IMR-90 (cell line): Measurements from ENCODE around the gene EIF2B1. TPM values are rescaled to one million over a fixed set of nuclear protein-coding genes. Genes with fewer than 3 reads are reported as not detected.

Source experiments
- ATAC-seq: fragments of 200-7000 bp; cut with Tn5 transposase; 2 replicates; pipeline ENCODE4 v1.9.1; 2020; ENCODE audit warnings: low read depth, mild to moderate bottlenecking, moderate library complexity
- BruUV-seq: library from RNA; stranded (reverse); fragments of 400-500 nt; replicated peaks from 2 replicates; lab custom pipeline; 2021; lab: Mats Ljungman, UMichigan
- CTCF ChIA-PET: fragments of 300-600 bp; formaldehyde crosslinking; extraction: SDS; loops from one replicate; lab custom pipeline; 2021; ENCODE audit warnings: antibody characterized with exemption; lab: Yijun Ruan, JAX
- POLR2A ChIA-PET: fragments of 300-600 bp; sonication (Branson Sonifier 250); formaldehyde crosslinking; loops from one replicate; lab custom pipeline; 2022; ENCODE audit warnings: antibody characterized with exemption; ENCODE audit not compliant: unreplicated experiment; lab: Charles Lee
- DNase-seq: peaks from one replicate; pipeline ENCODE4 v3.0.0; 2013
- H2AFZ ChIP-seq: replicated peaks from 2 replicates; pipeline ENCODE3; 2013; ENCODE audit warnings: low read length, mild to moderate bottlenecking; ENCODE audit not compliant: poor library complexity
- H2AK5ac ChIP-seq: 2 replicates; pipeline ENCODE4 v1.6.1; 2013; ENCODE audit warnings: low read depth, low read length, inconsistent platforms
- H2AK9ac ChIP-seq: replicated peaks from 2 replicates; pipeline ENCODE3; 2013; ENCODE audit warnings: mild to moderate bottlenecking, low read depth, low read length, moderate library complexity; ENCODE audit not compliant: poor library complexity
- H2BK120ac ChIP-seq: 2 replicates; pipeline ENCODE4 v1.6.1; 2013; ENCODE audit warnings: low read depth, low read length, inconsistent platforms
- H2BK15ac ChIP-seq: 3 replicates; pipeline ENCODE4 v1.6.1; 2013; ENCODE audit warnings: low read depth, low read length, inconsistent platforms
- H2BK20ac ChIP-seq: 2 replicates; pipeline ENCODE4 v1.6.1; 2013; ENCODE audit warnings: low read depth, mild to moderate bottlenecking, inconsistent platforms, low read length, moderate library complexity
- H2BK5ac ChIP-seq: 2 replicates; pipeline ENCODE4 v1.6.1; 2013; ENCODE audit warnings: mild to moderate bottlenecking, low read depth, low read length, inconsistent platforms; ENCODE audit not compliant: poor library complexity, severe bottlenecking
- H3K14ac ChIP-seq: replicated peaks from 2 replicates; pipeline ENCODE4 v1.6.1; 2013; ENCODE audit warnings: low read depth, low read length, inconsistent platforms
- H3K18ac ChIP-seq: 2 replicates; pipeline ENCODE4 v1.6.1; 2013; ENCODE audit warnings: low read depth, low read length, control low read depth
- H3K23ac ChIP-seq: 2 replicates; pipeline ENCODE4 v1.6.1; 2013; ENCODE audit warnings: low read depth, low read length, inconsistent platforms
- H3K27ac ChIP-seq: 2 replicates; pipeline ENCODE4 v1.5.1; 2013; ENCODE audit warnings: mild to moderate bottlenecking, control low read depth, low read length; ENCODE audit not compliant: insufficient read depth
- H3K27me3 ChIP-seq: 2 replicates; pipeline ENCODE4 v1.6.1; 2013; ENCODE audit warnings: low read length; ENCODE audit not compliant: control insufficient read depth, insufficient read depth
- H3K36me3 ChIP-seq: 2 replicates; pipeline ENCODE4 v1.6.1; 2013; ENCODE audit warnings: low read length, mixed read lengths; ENCODE audit not compliant: control insufficient read depth, insufficient read depth
- H3K4ac ChIP-seq: 2 replicates; pipeline ENCODE4 v1.6.1; 2013; ENCODE audit warnings: low read depth, low read length, inconsistent platforms
- H3K4me1 ChIP-seq: 2 replicates; pipeline ENCODE4 v1.6.1; 2013; ENCODE audit warnings: low read length, mixed read lengths; ENCODE audit not compliant: control insufficient read depth, insufficient read depth
- H3K4me2 ChIP-seq: 2 replicates; pipeline ENCODE4 v1.6.1; 2013; ENCODE audit warnings: low read depth, mild to moderate bottlenecking, control low read depth, low read length, moderate library complexity
- H3K4me3 ChIP-seq: 2 replicates; pipeline ENCODE4 v1.5.1; 2013; ENCODE audit warnings: low read depth, mild to moderate bottlenecking, control low read depth, low read length, moderate library complexity; ENCODE audit not compliant: insufficient read depth
- H3K56ac ChIP-seq: 2 replicates; pipeline ENCODE4 v1.6.1; 2013; ENCODE audit warnings: low read length, inconsistent platforms; ENCODE audit not compliant: insufficient read depth; ENCODE audit errors: extremely low read depth
- H3K79me1 ChIP-seq, 2 experiments: 2 replicates each; pipeline ENCODE4 v1.6.1; 2013; ENCODE audit warnings: low read length in 2 of 2, inconsistent platforms in 1 of 2, low read depth in 1 of 2
- H3K9ac ChIP-seq: 2 replicates; pipeline ENCODE4 v1.6.1; 2013; ENCODE audit warnings: low read depth, low read length, control low read depth
- H3K9me1 ChIP-seq: 2 replicates; pipeline ENCODE4 v1.6.1; 2013; ENCODE audit warnings: low read length, inconsistent platforms; ENCODE audit not compliant: insufficient read depth
- H3K9me3 ChIP-seq: 2 replicates; pipeline ENCODE4 v1.6.1; 2013; ENCODE audit warnings: low read length; ENCODE audit not compliant: control insufficient read depth, insufficient read depth
- H4K20me1 ChIP-seq: 2 replicates; pipeline ENCODE4 v1.6.1; 2013; ENCODE audit warnings: low read length, inconsistent platforms; ENCODE audit not compliant: insufficient read depth
- H4K5ac ChIP-seq: 2 replicates; pipeline ENCODE4 v1.6.1; 2013; ENCODE audit warnings: mild to moderate bottlenecking, low read depth, low read length, control low read depth
- H4K8ac ChIP-seq, 2 experiments: 2 replicates each; pipeline ENCODE4 v1.6.1; 2013; ENCODE audit warnings: low read depth in 2 of 2, low read length in 2 of 2, control low read depth in 1 of 2, inconsistent platforms in 1 of 2
- H4K91ac ChIP-seq: 2 replicates; pipeline ENCODE4 v1.6.1; 2013; ENCODE audit warnings: low read depth, low read length, inconsistent platforms; ENCODE audit not compliant: insufficient read depth
- BHLHE40 ChIP-seq: fragments of 150-350 bp; IDR thresholded peaks from 2 replicates; pipeline ENCODE4 v1.6.1; 2016; ENCODE audit warnings: mild to moderate bottlenecking, low read depth, low read length
- CHD1 ChIP-seq: IDR thresholded peaks from 2 replicates; pipeline ENCODE4 v1.6.1; 2012; ENCODE audit warnings: low read depth, low read length, improper control_type of control experiment
- MAFK ChIP-seq: IDR thresholded peaks from 2 replicates; pipeline ENCODE4 v1.6.1; 2012; ENCODE audit warnings: low read depth, low read length, improper control_type of control experiment
- MXI1 ChIP-seq: IDR thresholded peaks from 2 replicates; pipeline ENCODE4 v1.6.1; 2012; ENCODE audit warnings: low read depth, mild to moderate bottlenecking, low read length, moderate library complexity, borderline replicate concordance
- NFE2L2 ChIP-seq: fragments of 150-350 bp; IDR thresholded peaks from 2 replicates; pipeline ENCODE4 v1.6.1; 2016; ENCODE audit warnings: low read depth, mild to moderate bottlenecking, low read length
- POLR2A ChIP-seq: IDR thresholded peaks from 2 replicates; pipeline ENCODE4 v1.6.1; 2012; ENCODE audit warnings: mild to moderate bottlenecking, low read depth, low read length
- RAD21 ChIP-seq: IDR thresholded peaks from 2 replicates; pipeline ENCODE4 v1.6.1; 2012; ENCODE audit warnings: low read length, improper control_type of control experiment
- SMC3 ChIP-seq: fragments of 150-350 bp; IDR thresholded peaks from 2 replicates; pipeline ENCODE4 v1.6.1; 2016; ENCODE audit warnings: low read depth, mild to moderate bottlenecking, antibody characterized with exemption, low read length, moderate library complexity
- WGBS, 2 experiments: methylation state at CpG; one replicate each; pipeline versions ENCODE4 v1.1.5 to v1.1.7; 2013; ENCODE audit warnings: missing lambda C conversion rate in 2 of 2; ENCODE audit not compliant: insufficient read length in 1 of 2; ENCODE audit errors: extremely low coverage in 2 of 2; 5-methylcytosine and 5-hydroxymethylcytosine counted together
- dilution Hi-C: fragments of 300-500 bp; cut with HindIII; formaldehyde crosslinking; loops from one replicate; pipeline ENCODE4 v1.14.3; 2018; ENCODE audit warnings: low sequenced_read_pairs; ENCODE audit not compliant: unreplicated experiment
- in situ Hi-C: fragments of 300-500 bp; cut with MboI; formaldehyde crosslinking; loops from 3 replicates; pipeline ENCODE4 v1.14.3; 2019; ENCODE audit warnings: low sequenced_read_pairs, inconsistent platforms, mixed read lengths
- intact Hi-C: fragments of 100-400 bp; cut with micrococcal nuclease; formaldehyde crosslinking; loops from 2 replicates; pipeline ENCODE4 v1.10.0; 2022
- polyA plus RNA-seq, 3 experiments: library from polyadenylated mRNA; depleted of rRNA; stranded (reverse); fragments of >200 nt; gene quantifications; 2 replicates each; pipeline ENCODE4 v1.2.3, GENCODE V29; 2012; ENCODE audit warnings: low replicate concordance in 1 of 3
- total RNA-seq: library from RNA; depleted of rRNA; stranded (reverse); fragments of >200 nt; gene quantifications from 2 replicates; pipeline ENCODE4 v1.2.3, GENCODE V29; 2012
- TF ChIP-seq, protein P1 (sequence below): conservative IDR thresholded peaks from 2 replicates; pipeline ENCODE4 v1.5.1; 2012; ENCODE audit warnings: mild to moderate bottlenecking, low read depth, low read length, improper control_type of control experiment
- TF ChIP-seq, protein P2 (sequence below): fragments of 150-350 bp; IDR thresholded peaks from 2 replicates; pipeline ENCODE4 v1.6.1; 2016; ENCODE audit warnings: low read depth, mild to moderate bottlenecking, low read length, moderate library complexity, borderline replicate concordance

Gene EIF2B1
- total and polyA plus RNA-seq, 2 of the 4 experiments (the other 2 are of a cell fraction) = 33.9 to 45.9 TPM

DNA sequence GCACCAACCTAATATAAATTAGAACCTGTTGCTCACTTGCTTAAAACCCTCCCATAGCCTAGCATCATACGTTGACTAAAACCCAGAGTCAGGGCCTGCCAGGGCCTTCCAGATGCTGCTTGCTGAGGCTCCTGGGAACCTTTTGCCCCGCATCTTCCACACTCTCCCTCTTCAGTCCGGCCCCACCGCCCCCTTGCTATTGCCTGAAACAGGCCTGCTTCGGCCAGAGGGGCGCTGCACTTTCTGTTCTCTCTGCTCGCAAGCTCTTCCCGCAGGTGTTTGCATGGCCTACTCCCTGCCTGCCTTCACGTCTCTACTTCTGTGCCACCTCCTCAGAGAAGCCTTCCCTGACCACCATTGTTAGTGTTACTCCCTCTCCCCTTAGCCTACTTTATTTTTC is 23.7 kb upstream of the EIF2B1 start (continued):
- TF ChIP-seq, protein P1, sequence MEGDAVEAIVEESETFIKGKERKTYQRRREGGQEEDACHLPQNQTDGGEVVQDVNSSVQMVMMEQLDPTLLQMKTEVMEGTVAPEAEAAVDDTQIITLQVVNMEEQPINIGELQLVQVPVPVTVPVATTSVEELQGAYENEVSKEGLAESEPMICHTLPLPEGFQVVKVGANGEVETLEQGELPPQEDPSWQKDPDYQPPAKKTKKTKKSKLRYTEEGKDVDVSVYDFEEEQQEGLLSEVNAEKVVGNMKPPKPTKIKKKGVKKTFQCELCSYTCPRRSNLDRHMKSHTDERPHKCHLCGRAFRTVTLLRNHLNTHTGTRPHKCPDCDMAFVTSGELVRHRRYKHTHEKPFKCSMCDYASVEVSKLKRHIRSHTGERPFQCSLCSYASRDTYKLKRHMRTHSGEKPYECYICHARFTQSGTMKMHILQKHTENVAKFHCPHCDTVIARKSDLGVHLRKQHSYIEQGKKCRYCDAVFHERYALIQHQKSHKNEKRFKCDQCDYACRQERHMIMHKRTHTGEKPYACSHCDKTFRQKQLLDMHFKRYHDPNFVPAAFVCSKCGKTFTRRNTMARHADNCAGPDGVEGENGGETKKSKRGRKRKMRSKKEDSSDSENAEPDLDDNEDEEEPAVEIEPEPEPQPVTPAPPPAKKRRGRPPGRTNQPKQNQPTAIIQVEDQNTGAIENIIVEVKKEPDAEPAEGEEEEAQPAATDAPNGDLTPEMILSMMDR = no peak
- TF ChIP-seq, protein P2, sequence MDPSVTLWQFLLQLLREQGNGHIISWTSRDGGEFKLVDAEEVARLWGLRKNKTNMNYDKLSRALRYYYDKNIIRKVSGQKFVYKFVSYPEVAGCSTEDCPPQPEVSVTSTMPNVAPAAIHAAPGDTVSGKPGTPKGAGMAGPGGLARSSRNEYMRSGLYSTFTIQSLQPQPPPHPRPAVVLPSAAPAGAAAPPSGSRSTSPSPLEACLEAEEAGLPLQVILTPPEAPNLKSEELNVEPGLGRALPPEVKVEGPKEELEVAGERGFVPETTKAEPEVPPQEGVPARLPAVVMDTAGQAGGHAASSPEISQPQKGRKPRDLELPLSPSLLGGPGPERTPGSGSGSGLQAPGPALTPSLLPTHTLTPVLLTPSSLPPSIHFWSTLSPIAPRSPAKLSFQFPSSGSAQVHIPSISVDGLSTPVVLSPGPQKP = no peak
- TF ChIP-seq NFE2L2 = no peak

DNA sequence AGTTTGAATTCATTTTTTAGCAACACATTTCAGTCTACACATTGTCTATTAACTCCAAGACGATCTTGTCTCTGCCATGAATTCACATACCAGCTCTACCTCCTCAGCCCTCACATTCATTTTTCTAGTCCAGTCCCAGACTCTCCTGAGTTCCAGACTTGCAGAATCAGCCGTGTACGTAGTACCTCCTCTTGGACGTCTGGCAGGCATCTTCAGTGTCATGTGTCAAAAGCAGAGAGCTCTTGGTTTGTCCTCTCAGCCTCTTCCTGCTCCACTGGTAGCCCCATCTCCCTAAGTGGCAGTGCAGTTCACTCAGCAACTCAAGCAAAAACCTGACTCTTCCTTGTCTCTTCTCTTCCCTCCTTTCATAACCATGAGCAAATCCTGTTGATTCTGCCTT is 22.9 kb upstream of the EIF2B1 start:
- no peaks in the 10 kb centered on the region for H3K9me3 ChIP-seq
- no peaks in the 10 kb centered on the region; the same call in 1 of the 2 replicates for H4K20me1 ChIP-seq
- H2BK5ac ChIP-seq = no peak overlapping the region
- H3K14ac ChIP-seq = no peak overlapping the region
- ATAC-seq = no peak
- no peak overlapping the region for H2BK120ac ChIP-seq
- in situ Hi-C loops = no loop called here
- H3K4ac ChIP-seq = no peak overlapping the region
- no peak overlapping the region for H3K56ac ChIP-seq
- no peak overlapping the region for H2AFZ ChIP-seq
- no peak overlapping the region for H2BK15ac ChIP-seq
- H3K4me2 ChIP-seq = no peak overlapping the region
- peaks cover 26% of the 10 kb centered on the region for H3K36me3 ChIP-seq
- CTCF ChIA-PET = no interaction called here
- H3K18ac ChIP-seq = no peak overlapping the region
- H3K4me1 ChIP-seq = peaks cover 3% of the 10 kb centered on the region
- BruUV-seq = no TSS peak
- H3K9ac ChIP-seq = no peak overlapping the region
- peaks cover 2 to 7% of the 10 kb centered on the region in 2 experiments; a peak in 2 of 4 replicates for H3K79me1 ChIP-seq
- no peak overlapping the region for H4K91ac ChIP-seq
- H4K5ac ChIP-seq = no peak overlapping the region
- intact Hi-C loops = no loop called here
- H2AK9ac ChIP-seq = no peak overlapping the region
- 74% methylated on average over 3 of the region's 4 CpGs; no CpG with 5 or more reads in 1 of the 2 experiments for WGBS, 2 experiments
- 0 out of 2 replicates have a peak, but pooled peaks cover 2% of the 10 kb centered on the region for H3K9me1 ChIP-seq
- dilution Hi-C loops = no loop called here
- H2BK20ac ChIP-seq = no peak overlapping the region
- no peak for DNase-seq
- POLR2A ChIA-PET = no interaction called here
- no peak overlapping the region for H3K27ac ChIP-seq
- H2AK5ac ChIP-seq = no peak overlapping the region
- H4K8ac ChIP-seq = no peak overlapping the region
- H3K4me3 ChIP-seq = no peak overlapping the region
- H3K23ac ChIP-seq = no peak overlapping the region
- H3K27me3 ChIP-seq = no peaks in the 10 kb centered on the region
- TF ChIP-seq BHLHE40 = no peak
- TF ChIP-seq, protein P2 = no peak
- no peak for TF ChIP-seq CHD1
- TF ChIP-seq MAFK = no peak
- no peak for TF ChIP-seq MXI1
- TF ChIP-seq SMC3 = no peak
- no peak for TF ChIP-seq RAD21
- TF ChIP-seq, protein P1 = no peak
- TF ChIP-seq POLR2A = no peak
- TF ChIP-seq NFE2L2 = no peak
